HG03066 (cell line): Measurements from ENCODE around the gene NELFCD.
A peak's percentile ranks its signal among the peaks of the same experiment; 100 is the strongest.

Experiments used
- ATAC-seq: cut with Tn5 transposase; IDR thresholded peaks from one replicate; pipeline ENCODE4 v1.9.1; 2021; ENCODE audit warnings: low read depth; ENCODE audit not compliant: unreplicated experiment

NELFCD gene

GRCh38 chr20:58993332-58994248 lies 12.5 kb downstream of the NELFCD start:
- ATAC-seq = no peak

- ATAC-seq = no peak
These were observed 13.5 kb downstream of the NELFCD start for GRCh38 chr20:58994390-58995159.

- ATAC-seq = no peak
These were observed 14.6 kb downstream of the NELFCD start for GRCh38 chr20:58995461-58996225.

GRCh38 chr20:58996226-58996611 lies 15.2 kb downstream of the NELFCD start:
- no peak for ATAC-seq

GRCh38 chr20:58997141-58997770 lies 16.2 kb downstream of the NELFCD start:
- ATAC-seq = no peak

GRCh38 chr20:58998656-58999055 lies 17.6 kb downstream of the NELFCD start:
- ATAC-seq = no peak

- no peak for ATAC-seq
These were observed 19.3 kb downstream of the NELFCD start for GRCh38 chr20:59000326-59000725.

- ATAC-seq = no peak
These were observed 20.0 kb downstream of the NELFCD start for GRCh38 chr20:59001068-59001448.

- no peak for ATAC-seq
These were observed 20.6 kb downstream of the NELFCD start for GRCh38 chr20:59001449-59002171.

- ATAC-seq = no peak
These were observed 21.3 kb downstream of the NELFCD start for GRCh38 chr20:59002388-59002787.

GRCh38 chr20:59002874-59003399 lies 21.9 kb downstream of the NELFCD start:
- no peak for ATAC-seq

- no peak for ATAC-seq
These were observed 22.9 kb downstream of the NELFCD start for GRCh38 chr20:59003836-59004492.

GRCh38 chr20:59004493-59004762 lies 23.4 kb downstream of the NELFCD start:
- ATAC-seq = no peak

- ATAC-seq = peak; percentile 61
These were observed 23.9 kb downstream of the NELFCD start for GRCh38 chr20:59004763-59005522.

- no peak for ATAC-seq
These were observed 24.6 kb downstream of the NELFCD start for GRCh38 chr20:59005523-59006166.

GRCh38 chr20:59006167-59006863 lies 25.3 kb downstream of the NELFCD start:
- no peak for ATAC-seq

GRCh38 chr20:59006864-59007664 lies 26.0 kb downstream of the NELFCD start, which contains the start of gene CTSZ:
Gene CTSZ, minus strand, starts transcription at chr20:59007254. Its CDS starts 126 bp downstream, at chr20:59007128.
- ATAC-seq = no peak
